CD4-positive, alpha-beta T cell treated with Interleukin-10 for 1 hour (primary cell): ENCODE results near the gene MTMR8.

Source experiments
- DNase-seq: peaks from one replicate; pipeline ENCODE4 v3.0.0-alpha.2; 2020

MTMR8 gene

DNA sequence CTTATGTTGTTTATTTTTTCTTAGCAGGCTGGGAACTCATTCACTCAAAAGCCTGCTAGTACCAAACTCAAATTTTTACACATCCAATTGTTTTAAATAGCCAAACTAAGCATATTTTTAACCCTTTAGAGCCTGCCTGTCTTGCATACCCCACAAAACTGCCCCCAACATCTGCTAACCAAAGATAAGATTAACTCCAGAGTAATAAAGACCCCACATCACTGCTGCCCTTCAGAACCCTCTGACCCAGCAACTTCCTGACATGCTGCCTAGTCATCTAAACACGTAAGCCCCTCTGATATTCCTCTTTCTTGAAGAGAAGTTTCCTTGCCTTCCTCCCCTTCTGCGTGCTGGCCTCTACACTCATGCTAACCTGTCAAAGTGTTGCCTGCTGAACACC lies 104.1 kb downstream of the MTMR8 start:
- DNase-seq: no peak

DNA sequence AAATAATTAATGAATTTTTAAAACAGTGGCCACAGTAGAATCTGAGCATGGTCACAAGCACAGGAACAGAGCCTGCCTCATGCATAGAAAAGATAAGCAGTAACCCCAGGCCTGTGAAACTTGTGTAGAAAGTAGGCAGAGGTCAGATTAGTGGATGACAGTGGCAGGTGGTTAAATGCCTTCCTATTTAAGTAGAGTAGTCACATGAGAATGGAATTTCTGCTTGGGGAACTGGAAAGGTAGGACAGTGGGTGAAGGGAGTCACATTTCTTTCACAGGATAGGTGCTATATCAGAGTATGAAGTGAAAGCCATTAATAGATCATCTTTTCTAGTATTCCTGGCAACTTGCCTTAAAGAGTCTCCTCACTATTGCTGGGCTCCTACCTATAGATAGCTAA lies 130.0 kb downstream of the MTMR8 start:
- DNase-seq: no peak

DNA sequence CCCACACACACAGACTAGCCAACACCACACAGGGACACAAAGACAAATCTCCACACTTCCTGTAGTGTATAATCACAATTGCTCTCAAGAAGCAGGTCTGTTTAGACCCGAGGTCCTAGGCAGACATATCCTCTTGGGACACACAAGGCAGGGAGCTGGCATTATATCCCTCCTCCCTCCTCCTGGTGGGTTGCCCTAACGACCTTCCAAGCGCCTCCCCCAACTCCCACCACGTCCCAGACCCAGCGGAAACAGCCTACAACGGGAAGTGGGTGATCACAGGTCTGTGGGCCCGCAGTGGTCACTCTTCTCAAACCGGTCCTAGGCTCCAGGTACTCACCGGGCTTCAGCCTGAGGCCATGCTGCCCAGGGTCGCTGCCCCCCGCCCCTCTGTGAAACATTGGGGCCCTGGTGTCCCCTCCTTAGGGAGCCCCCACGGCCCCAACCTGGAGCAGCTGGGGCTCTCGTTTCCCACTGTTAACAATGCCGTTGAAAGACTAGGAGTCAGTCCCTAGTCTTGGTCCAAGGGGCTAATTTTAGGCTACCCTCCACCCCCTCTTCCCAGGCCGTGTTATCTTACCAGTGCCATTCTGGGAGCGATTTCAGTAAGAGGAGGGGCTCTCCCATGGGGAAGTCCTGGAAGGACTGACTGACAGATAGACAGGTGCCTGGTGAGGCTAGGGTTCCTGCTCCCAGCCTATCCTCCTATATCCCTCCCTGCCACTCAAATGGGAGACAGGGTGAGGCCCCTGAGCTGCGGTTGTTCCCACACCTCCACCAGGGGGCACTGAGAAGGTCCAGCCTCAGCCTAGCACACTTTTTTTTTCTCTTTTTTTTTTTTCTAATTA lies 164.9 kb downstream of the MTMR8 start, which contains the start of gene ASB12:
TSS of gene ASB12 (minus strand) at position 485 of the 848 bp plus-strand sequence. CDS start 4,957 bp downstream, outside the sequence.
- no peak for DNase-seq

DNA sequence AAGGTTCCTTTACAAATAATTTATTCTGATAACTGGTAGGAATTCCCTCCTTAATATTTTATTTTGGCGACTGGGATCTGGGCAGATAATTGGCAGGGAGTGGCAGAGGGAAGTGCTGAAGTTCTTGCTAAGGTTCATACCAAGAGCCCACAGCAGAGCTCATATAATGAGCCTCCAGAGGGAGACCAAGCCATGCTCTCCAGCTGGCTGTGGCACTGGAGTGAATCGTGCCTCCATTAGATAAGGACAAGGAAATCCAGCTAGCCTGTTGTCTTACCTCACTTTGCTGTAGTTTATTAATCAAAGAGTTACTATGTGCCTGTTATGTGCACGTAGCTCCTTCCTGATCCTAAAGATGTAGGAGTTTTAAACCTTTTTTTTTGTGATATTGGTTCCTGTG lies 166.1 kb downstream of the MTMR8 start:
- DNase-seq: no peak
